ENCODE results near the gene DIO2.

- TF ChIP-seq, protein P1, sequence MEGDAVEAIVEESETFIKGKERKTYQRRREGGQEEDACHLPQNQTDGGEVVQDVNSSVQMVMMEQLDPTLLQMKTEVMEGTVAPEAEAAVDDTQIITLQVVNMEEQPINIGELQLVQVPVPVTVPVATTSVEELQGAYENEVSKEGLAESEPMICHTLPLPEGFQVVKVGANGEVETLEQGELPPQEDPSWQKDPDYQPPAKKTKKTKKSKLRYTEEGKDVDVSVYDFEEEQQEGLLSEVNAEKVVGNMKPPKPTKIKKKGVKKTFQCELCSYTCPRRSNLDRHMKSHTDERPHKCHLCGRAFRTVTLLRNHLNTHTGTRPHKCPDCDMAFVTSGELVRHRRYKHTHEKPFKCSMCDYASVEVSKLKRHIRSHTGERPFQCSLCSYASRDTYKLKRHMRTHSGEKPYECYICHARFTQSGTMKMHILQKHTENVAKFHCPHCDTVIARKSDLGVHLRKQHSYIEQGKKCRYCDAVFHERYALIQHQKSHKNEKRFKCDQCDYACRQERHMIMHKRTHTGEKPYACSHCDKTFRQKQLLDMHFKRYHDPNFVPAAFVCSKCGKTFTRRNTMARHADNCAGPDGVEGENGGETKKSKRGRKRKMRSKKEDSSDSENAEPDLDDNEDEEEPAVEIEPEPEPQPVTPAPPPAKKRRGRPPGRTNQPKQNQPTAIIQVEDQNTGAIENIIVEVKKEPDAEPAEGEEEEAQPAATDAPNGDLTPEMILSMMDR (IDR thresholded peaks at IDR 0.05), result no peak
- no peak for TF ChIP-seq POLR2A (IDR thresholded peaks at IDR 0.05)
These were observed 2.8 kb downstream of the DIO2 start for GRCh38 chr14:80208461-80208860.
